AML-193 (cell line): ENCODE data around the gene PVRIG.
"Not testable (repeated sequence)": the region's sequence is repeated elsewhere in the genome, so short reads cannot be mapped to it uniquely, and the experiment has no call there.

ENCODE experiments used
- DNase-seq, 2 experiments: peaks; one replicate each; lab custom pipeline; 2025; lab: John Stamatoyannopoulos, UW

Gene PVRIG

DNA sequence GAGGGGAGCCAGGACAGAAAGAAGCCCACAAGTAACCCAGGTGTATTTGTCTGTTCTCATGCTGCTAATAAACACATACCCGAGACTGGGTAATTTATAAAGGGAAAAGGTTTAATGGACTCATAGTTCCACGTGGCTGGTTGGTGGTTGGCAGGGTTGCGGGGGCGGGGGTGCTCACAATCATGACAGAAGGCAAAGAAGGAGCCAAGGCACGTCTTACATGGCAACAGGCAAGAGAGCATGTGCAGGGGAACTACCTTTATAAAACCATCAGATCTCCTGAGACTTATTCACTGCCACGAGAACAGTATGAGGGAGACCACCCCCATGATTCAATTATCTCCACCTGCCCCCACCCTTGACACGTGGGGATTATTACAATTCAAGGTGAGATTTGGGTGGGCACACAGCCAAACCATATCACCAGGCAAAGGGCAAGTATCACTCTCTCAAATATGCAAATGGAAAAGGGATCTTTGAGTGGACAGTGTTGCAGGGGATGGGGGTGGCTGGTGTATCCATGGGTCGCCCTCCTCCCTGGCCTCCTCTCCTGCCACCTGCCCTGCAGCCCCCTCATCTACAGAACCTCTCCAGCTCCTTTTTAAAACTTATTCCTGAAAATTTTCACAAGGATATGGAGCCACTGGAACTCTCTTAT lies 15.0 kb downstream of the PVRIG start:
- not testable (repeated sequence) for DNase-seq

DNA sequence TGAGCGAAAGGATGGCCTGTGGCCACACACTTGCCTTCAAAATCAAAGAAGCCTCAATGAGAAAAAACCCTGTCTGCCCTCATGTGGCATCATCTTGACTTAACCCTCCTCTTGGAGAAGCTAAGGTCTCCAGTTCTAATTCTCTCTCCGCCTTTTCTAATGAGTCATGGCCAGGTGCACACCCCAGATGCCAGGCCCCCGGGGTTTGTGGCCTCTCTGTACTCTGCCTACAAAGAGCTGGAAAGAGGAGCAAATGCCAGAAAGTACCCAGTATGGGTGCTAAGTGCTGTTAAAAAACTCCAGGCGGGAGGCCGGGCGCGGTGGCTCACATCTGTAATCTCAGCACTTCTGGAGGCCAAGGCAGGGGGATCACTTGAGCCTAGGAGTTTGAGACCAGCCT lies 20.2 kb downstream of the PVRIG start:
- DNase-seq, result not testable (repeated sequence)

DNA sequence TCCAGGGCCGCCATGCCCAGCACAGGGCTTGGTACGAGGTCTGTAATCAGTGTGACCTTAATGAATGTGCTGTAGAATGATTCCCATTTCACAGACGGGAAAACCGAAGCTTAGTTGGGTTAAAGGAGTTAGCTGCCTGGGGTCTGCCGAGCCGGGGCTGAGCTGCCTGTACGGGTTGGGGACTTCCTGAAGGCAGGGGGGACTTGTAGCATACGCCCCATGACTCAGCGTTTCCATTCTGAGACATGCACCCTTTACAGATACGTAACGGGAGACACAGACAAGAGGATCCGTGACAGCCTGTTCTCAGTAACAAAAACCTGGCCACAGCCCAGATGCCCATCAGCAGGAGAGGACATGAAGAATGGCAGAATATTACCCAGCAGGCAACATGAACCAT lies 23.6 kb downstream of the PVRIG start:
- not testable (repeated sequence) for DNase-seq

DNA sequence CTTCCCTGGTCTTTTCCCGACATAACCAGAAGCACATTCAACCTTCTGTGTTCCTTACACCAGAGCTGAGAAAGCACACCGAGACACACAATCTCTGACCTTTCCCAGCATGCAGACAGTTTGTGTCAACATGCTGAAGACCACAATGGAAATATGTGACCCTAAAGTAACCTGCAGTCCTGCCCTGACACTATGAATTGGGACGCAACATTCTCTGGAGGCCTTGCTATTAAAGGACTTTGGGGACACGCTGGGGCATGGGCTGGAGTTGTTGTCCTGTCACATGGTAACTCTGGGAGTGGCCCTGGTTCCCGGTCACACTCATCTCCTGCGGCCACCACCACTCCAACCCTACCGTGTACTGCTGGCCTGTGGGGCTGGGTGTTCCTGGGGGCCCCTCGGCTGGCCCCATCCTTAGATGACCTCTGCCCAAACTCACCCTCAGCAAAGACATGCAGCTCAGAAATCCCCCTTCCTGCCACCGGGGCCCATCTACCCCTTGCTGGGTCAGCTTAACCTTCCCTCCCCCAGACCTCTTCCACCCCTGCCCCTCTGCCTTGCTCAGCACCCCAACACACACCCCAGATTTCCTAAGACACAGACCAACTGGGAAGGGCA lies 25.3 kb downstream of the PVRIG start:
- not testable (repeated sequence) for DNase-seq

DNA sequence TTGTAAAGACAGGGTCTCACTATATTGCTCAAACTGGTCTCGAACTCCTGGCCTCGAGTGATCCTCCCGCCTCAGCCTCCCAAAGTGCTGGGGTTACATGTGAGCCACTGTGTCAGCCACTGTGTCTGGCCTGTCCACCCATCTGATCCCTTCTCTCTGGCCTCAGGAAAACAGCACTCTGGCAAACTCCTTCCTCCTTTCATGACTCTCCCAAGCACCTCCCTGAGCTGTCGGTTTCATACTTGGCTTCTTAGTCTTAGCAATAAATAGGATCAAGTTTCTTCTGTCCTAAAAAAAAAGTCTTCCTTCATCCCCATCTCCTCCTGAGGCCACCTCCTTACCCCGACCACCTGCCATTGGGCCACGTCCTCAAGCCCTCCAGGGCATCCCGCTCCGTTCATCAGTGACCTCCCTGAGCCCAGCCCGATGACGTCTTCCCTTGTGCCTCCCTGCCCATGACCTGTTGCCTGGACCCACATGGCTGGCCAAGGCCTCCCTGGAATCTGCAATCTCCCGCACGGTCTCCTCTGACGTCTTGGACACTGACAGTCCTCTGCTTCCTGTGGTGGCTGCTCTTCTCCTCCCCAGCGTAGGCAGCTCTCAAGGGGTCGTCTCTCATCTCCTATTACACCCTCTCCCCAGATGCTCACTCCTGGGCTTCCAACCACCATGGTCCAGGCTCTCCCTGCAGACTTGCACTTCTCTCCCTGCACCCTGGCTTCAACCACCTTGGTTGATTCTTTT lies 26.5 kb downstream of the PVRIG start:
- DNase-seq, result not testable (repeated sequence)

DNA sequence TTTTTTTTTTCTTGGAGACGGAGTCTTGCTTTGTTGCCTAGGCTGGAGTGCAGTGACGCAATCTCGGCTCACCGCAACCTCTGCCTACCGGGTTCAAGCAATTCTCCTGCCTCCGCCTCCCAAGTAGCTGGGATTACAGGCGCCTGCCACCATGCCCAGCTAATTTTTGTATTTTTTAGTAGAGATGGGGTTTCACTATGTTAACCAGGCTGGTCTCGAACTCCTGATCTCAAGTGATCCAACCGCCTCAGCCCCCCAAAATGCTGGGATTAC lies 27.1 kb downstream of the PVRIG start:
- DNase-seq, result not testable (repeated sequence)

DNA sequence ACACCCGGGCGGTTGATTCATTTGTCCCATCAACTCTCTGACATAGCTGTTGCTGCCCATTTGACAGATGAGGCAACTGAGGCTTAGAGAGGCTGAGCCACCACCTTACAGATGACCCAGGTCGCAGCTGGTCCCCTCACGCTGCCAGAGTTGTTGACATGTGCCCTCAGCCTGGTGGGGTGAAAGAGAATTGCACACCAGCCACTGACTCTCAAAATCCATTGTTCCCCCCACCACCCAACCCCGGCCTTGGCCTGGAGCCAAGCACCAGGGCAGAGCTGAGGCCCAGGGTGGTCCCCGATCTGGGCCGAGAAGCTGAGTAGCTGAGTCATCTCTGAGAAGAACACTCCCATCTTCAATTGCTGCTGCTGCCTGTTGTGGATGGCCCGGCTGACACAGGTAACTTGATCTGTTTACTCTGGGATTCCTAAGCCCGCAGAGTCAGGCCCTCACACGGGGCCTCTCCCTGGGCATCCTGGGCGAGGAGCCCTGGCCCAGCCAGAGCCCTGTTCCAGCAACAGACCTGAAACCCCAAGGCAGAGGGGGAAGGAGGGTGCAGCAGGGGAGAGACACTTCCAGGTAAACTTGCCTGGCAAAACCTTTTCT lies 27.5 kb downstream of the PVRIG start:
- DNase-seq, result no peak

DNA sequence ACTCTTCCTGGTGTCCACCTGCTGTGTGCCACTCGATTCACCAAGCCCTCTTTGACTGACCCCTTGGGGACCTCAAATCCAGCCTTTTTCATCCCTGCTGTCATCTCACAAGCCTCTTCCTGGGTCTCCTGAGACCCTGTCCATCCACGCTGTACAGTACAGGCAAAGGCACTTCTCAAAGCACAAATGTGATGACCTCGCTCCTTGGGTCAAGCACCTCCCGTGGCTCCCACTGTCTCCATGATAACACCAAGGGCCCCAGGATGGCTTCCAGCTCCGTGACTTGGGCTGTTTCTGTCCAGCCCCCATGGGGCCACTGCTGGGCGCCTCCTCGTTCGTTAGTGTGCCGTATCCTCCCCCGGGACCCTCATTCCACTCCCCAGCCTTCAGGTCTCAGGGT lies 28.7 kb downstream of the PVRIG start:
- no peak for DNase-seq

DNA sequence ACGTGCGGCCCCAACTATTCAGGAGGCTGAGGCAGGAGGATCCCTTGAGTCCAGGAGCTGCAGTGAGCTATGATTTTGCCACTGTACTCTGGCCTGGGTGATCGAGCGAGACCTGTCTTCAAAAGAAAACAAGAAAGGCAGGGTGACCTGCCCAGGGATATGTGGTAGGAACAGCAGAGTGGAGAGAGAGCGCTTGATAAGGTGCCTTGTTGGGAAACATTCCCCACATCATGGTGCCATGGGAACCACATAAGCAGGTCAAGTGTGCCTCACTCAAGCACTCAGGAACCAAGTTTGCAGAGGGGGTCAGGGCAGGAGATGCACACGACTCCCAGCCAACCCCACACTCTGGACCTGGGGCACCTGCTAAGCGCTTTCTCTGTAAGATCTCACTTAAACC lies 37.3 kb downstream of the PVRIG start:
- no peak for DNase-seq

DNA sequence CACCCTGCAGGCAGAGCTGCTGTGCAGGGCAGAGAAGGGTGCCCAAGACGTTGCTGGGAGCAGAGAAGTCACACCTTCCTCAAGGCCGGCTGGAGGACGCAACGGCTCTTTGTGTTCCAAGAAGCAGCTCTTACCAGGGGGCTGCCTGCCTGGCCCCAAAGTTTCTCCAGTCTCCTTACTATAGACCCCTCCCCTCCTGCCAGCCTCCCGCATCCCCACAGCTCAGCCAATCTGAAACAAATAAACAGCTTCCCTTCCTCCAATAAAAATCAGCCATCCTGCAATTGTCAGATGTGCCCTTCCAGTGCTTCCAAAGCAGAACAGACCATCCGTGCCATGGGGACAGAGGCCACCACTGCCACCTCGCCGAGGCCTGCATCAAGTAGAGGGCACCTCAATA lies 40.2 kb downstream of the PVRIG start:
- not testable (repeated sequence) for DNase-seq

DNA sequence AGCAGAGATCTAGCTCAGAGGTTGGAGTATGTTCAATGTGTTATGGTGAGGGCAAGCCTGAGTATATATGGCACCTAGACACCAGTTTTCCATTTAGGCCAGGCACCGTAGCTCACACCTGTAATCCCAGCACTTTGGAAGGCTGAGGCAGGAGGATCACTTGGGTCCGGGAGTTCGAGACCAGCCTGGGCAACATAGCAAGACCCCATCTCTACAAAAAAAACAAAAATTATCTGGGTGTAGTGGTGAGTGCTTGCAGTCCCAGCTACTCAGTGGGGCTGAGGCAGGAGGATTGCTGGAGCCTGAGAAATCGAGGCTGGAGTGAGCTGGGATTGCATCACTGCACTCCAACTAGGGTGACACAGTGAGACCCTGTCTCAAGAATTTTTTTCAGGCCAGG lies 43.1 kb downstream of the PVRIG start:
- DNase-seq, result not testable (repeated sequence)

DNA sequence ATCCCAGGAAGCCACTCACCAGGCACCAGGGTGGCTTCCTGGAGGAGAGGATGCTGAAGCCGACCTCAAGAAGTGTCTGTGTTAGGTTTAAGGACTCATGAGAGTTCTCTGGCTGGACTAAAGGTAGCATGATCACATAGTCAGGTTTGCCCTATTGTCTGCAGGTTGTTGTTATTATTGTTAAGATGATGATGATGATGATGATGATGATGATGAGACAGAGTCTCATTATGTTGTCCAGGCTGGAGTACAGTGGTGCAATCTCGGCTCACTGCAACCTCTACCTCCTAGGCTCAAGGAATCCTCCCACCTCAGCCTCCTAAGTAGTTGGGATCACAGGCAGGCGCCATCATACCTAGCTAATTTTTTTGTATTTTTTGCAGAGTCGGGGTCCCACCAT lies 44.5 kb downstream of the PVRIG start:
- not testable (repeated sequence) for DNase-seq

DNA sequence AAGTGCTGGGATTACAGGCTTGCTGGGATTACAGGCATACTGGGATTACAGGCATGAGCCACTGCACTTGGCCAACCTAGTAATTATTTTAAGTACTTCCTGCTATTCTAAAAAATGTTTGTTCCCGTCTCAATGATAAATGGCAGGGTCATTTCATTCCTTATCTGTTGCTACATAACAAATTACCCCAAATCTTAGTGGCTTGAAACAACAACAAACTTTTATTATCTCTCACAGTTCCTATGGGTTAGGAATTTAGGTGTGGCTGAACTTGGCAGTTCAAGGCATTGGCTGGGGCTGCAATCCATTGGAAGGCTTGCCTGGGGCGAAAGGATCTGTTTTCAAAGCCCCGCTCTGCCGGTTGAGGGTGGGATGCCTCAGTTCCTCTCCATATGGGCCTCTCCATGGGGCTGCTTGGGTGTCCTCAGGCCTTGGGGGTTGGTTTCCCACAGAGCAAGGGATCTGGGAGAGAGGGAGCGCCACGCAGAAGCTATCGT lies 45.0 kb downstream of the PVRIG start:
- not testable (repeated sequence) for DNase-seq

DNA sequence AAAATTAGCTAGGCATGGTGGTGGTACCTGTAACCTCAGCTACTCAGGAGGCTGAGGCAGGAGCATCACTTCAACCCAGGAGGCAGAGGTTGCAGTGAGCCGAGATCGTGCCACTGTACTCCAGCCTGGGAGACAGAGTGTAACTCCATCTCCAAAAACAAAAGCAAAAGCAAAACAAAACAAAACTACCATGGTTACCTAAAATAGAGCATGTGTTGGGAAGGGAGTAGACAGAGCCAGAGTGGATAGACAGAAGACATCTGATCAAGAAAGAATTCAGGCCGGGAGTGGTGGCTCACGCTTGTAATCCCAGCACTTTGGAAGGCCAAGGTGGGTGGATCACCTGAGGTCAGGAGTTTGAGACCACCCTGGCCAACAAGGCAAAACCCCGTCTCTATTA lies 46.1 kb downstream of the PVRIG start:
- not testable (repeated sequence) for DNase-seq

DNA sequence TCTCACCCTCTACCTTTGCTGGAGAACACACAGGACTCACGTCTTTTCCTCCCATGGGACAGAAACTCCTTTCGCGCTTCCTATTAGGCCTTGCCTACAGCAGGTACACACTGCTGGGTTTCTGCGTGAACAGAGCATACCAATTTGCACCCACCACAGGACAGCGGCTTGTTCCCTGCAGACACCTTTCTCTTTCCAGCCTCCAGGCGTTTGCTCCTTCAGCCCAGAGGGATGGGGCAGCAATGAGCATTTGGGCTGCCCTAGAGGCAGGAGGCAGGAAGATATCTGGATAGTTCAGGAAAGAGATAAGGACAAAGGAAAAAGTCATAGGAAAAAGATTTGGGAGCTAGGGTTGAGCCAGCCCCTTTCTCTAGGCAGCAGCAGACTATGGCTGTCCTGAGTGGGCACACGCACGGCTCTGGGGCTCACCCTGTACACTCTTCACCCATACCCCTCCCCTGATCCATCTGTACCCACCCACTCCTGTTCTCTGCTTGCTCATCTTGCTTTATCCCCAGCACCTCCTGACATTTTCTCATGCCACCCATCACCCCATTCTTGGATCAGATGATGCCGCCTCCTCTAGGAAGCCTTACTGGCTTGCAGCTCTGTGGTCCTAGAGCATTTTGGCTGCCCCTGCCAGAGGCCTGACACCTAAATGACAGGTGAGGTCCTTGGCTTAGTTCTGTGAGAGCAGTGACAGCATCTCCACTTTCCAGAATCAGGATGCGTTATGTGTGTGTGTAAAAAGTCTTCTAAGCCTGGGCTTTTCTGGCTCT lies 47.0 kb downstream of the PVRIG start:
- no peak for DNase-seq

DNA sequence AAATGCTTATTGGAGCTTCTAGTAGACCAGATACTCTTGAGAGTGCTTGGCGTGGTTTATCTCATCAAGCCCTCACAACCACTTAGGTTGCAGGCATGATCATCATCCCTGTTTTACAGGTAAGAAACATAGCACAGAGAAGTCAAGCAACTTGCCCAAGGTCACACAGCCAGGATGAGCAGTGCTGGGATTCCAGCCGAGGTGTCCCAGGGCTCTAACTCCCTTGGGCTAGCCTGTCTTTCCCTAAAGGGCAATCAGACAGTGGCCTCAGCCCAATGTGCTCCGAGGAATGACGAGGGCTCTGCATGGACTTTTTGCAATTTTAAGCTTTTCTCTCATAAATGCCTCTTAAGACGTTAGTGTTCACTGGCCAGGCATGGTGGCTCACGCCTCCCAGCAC lies 47.9 kb downstream of the PVRIG start:
- DNase-seq, result no peak

DNA sequence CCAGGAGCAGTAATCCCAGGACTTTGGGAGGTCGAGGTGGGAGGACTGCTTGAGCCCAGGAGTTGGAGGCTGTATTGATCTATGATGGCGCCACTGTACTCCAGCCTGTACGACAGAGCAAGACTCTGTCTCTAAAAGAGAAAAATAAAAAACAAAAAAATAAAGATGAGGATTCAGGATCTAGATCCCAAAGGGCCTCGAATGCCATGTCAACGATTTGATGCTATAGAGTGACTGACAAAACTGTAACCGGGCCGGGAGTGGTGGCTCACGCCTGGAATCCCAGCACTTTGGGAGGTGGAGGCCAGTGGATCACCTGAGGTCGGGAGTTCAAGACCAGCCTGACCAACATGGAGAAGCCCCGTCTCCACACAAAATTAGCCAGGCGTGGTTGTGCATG lies 49.1 kb downstream of the PVRIG start:
- DNase-seq, result not testable (repeated sequence)

DNA sequence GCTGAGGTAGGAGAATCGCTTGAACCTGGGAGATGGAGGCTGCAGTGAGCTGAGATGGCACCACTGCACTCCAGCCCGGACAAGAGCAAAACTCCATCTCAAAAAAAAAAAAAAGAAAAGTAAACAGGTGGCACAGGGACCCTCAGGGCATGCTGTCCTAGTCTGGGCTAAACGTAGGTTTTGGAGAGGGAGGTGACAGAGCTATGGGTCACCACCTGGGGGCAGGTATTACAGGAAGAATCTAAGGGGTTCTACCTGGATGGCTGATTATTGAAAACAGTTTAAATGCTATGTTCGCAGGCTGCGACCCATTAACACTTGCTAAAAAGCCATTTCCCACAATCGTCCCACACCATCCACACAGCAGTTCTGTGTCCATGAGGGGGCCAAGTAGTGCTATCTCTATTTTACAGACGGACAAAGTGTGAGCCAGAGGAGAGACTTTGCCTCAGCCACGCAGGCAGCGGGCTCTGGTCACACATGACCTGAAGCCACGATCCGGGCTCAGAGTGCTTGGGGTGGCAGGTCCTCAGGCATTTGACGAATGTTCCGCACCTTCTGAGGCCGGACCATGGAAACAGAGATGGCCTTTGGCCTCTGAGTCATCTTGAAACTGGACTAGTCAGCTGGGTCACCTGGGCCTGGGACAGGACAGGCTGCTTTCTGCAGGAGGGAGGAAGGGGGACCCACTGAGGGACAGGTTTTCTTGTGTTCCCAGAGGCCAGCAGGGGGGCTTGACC lies 49.7 kb downstream of the PVRIG start:
- DNase-seq, result not testable (repeated sequence)

DNA sequence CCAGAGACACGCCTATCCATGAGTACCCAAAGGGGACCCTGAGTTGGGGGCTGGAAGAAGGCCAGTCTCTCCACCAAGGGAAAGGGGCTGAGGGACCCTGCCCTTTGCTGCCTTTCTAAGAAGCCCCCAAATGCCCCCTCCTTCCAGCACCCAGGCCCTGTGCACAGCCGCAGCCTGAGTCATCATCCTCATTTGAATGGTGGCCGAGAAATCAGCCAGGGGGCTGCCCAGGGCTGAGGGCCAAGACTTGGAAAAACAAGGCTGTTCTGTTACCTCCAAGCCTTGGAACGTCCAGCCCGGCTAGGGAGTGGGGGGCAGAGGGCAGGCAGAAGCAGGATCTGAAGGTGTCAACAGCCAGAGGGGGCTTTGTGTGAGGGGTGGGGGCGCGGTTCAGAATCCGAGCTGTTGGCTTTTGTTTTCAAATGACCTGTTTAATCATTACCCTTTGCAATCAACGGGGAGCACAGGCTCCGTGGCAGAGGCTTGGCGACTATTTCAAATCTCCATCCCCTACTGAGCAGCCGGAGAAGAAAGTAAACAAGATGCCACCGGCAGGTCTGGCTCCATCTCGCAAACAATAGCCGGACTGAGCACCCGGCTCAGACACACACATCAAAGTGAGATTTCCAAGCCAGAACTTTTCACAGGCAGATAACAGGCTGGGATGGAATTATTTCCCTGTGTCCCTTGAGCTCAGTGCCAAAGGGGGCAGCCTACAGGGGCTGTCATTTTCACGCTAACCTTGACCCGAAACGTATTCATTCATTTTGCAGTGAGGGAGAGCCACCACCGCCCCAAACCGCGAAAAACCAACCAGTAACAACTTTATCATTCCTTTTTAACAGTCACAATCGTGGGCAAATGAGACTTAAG lies 50.5 kb downstream of the PVRIG start:
- DNase-seq, result not testable (repeated sequence)
